ENCODE measurements around the gene CNTNAP2. TPM values are rescaled to one million over a fixed set of nuclear protein-coding genes. Genes with fewer than 3 reads are reported as not detected.

Gene CNTNAP2
- total and polyA plus RNA-seq, 2 of the 8 experiments (the other 6 are each of a cell fraction or from before 2014, with no cell fraction given): 27.9 to 71.0 TPM

DNA sequence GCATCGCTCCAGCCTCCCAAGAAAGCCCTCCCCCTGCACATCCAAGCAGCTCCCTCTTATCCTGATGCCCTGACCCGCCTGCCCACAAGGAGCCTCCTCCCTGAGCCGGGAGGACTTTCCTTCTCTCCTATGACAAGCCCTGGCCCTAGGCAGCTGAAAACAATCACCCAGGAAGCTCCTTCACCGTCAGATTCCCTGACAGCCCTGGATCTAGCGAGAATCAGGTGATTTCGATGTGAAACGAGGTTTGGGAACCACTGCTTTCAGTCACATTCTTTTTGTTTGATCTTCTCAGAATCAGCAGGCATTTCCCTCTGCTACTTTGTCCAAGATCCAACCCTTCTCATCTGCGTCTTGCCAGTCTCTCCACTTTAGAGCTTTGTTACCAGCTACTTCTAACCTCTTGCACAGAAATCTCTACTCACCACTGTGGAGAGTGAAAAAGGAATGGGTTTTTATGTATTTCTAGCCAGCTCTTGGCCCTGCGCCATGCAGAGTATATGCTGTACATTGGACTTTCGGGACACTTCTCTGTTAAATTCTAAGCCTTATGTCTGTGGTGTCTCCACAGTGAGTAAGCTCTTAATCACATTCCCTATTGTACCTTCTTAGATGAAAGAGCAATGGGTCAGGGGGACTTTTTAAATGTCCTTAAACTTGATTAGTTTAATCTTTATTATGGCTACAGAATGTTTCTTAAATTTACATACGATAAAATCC, 2220.8 kb downstream of the CNTNAP2 start:
- H4K20me1 ChIP-seq (replicated peaks in 1 of 2; ENCODE audit: control insufficient read depth in 1 of 2, insufficient read depth in 2 of 2, low read length in 2 of 2): no peaks in the 10 kb centered on the region
- no peak overlapping the region for H3K4ac ChIP-seq (replicated peaks; ENCODE audit: insufficient read length, low read depth, low read length)
- no peaks in the 10 kb centered on the region for H3K27me3 ChIP-seq (replicated peaks in 1 of 4; ENCODE audit: control insufficient read depth in 3 of 4, extremely low read depth in 1 of 4, insufficient read depth in 3 of 4, low read length in 3 of 4)
- H3K36me3 ChIP-seq (ENCODE audit: control insufficient read depth in 2 of 4, insufficient read depth in 4 of 4, low read length in 3 of 4): peaks cover 0 to 4% (median 0%) of the 10 kb centered on the region in 4 experiments; a peak in 1 of 8 replicates
- no peak overlapping the region for H2AK5ac ChIP-seq (ENCODE audit: low read depth, low read length)
- H3K27ac ChIP-seq (ENCODE audit: low read depth, low read length): no peak overlapping the region
- CTCF ChIA-PET (ENCODE audit: partially characterized antibody): interaction anchor here (1.0 to 1.3 kb wide), 3 partner anchors 47 to 230 kb away, joined by 3 to 4 read pairs (median 3); no protein-coding TSS in a partner anchor
- no peak overlapping the region for H3K14ac ChIP-seq (ENCODE audit: insufficient read length)
- peak overlapping the region; percentile 4; the same call in 1 of the 2 replicates for H2BK20ac ChIP-seq (ENCODE audit: low read length)
- H4K5ac ChIP-seq (ENCODE audit: insufficient read length, low read depth, low read length): no peak overlapping the region
- FAIRE-seq: peak; percentile 19
- H4K91ac ChIP-seq (replicated peaks; ENCODE audit: insufficient read length, low read length): peak overlapping the region; percentile 13
- H3K79me2 ChIP-seq (ENCODE audit: control insufficient read depth in 1 of 2, insufficient read depth in 2 of 2, low read length in 2 of 2): peaks cover 0 to 22% of the 10 kb centered on the region in 2 experiments; a peak in 3 of 4 replicates
- peak overlapping the region; percentile 91 for H2AFZ ChIP-seq (ENCODE audit: low read length)
- no peak overlapping the region; the same call in 1 of the 2 replicates for H2BK15ac ChIP-seq (ENCODE audit: low read length)
- H2BK12ac ChIP-seq (ENCODE audit: low read depth, low read length): 0 out of 2 replicates have a peak overlapping the region, but pooled peaks have one; percentile 41
- 0 out of 2 replicates have a peak, but pooled peaks cover 2% of the 10 kb centered on the region for H3K79me1 ChIP-seq (ENCODE audit: low read depth, low read length)
- TF ChIP-seq RXRA (IDR thresholded peaks at IDR 0.05; ENCODE audit: insufficient read depth, low read depth, low read length) (no peak), HDAC6 (IDR thresholded peaks at IDR 0.05; ENCODE audit: low read depth, low read length) (no peak), FOSL1 (IDR thresholded peaks at IDR 0.05; ENCODE audit: insufficient read depth, low read depth, low read length) (no peak), TAF1 (IDR thresholded peaks at IDR 0.05; ENCODE audit: low read depth, low read length) (no peak), KDM4A (IDR thresholded peaks at IDR 0.05; ENCODE audit: low read depth, low read length, severe bottlenecking) (no peak), POLR2AphosphoS5 (IDR thresholded peaks at IDR 0.05; ENCODE audit: low read depth, low read length) (no peak), BCL11A (IDR thresholded peaks at IDR 0.05; ENCODE audit: low read depth in 2 of 2, low read length in 2 of 2) (no peak), SIN3A (conservative IDR thresholded peaks at IDR 0.05 in 1 of 2, IDR thresholded peaks at IDR 0.05 in 1 of 2; ENCODE audit: low read depth in 1 of 2, low read length in 2 of 2) (no peak), SAP30 (IDR thresholded peaks at IDR 0.05; ENCODE audit: insufficient read depth, insufficient replicate concordance, low read length) (no peak), CHD1 (IDR thresholded peaks at IDR 0.05; ENCODE audit: low read depth, low read length) (no peak), SIRT6 (IDR thresholded peaks at IDR 0.05; ENCODE audit: low read length) (no peak)
- TF ChIP-seq, protein P1, sequence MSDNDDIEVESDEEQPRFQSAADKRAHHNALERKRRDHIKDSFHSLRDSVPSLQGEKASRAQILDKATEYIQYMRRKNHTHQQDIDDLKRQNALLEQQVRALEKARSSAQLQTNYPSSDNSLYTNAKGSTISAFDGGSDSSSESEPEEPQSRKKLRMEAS (IDR thresholded peaks at IDR 0.05): no peak
- no peak overlapping the region for H4K8ac ChIP-seq (ENCODE audit: extremely low read depth, insufficient read depth, low read length)
- no peak overlapping the region for H3K56ac ChIP-seq (replicated peaks; ENCODE audit: insufficient read length, low read depth, low read length)
- H3K23ac ChIP-seq (ENCODE audit: insufficient read length): no peak overlapping the region
- H3K18ac ChIP-seq (ENCODE audit: extremely low read depth, low read length): no peak overlapping the region; the same call in 1 of the 2 replicates
- POLR2A ChIA-PET (ENCODE audit: partially characterized antibody): no interaction called here
- no peaks in the 10 kb centered on the region for H3K9me3 ChIP-seq (ENCODE audit: insufficient read depth in 2 of 2, low read depth in 1 of 2, low read length in 1 of 2)
- H2BK5ac ChIP-seq (ENCODE audit: low read depth, low read length): no peak overlapping the region
- peaks cover 2 to 35% (median 27%) of the 10 kb centered on the region in 4 experiments; a peak in 5 of 7 replicates for H3K4me1 ChIP-seq (replicated peaks in 1 of 4; ENCODE audit: control insufficient read depth in 3 of 4, insufficient read depth in 4 of 4, low read length in 3 of 4)
- peaks cover 10% of the 10 kb centered on the region for H3K23me2 ChIP-seq (ENCODE audit: low read depth, low read length)
- no peak for DNase-seq (ENCODE audit: low read depth in 1 of 2, low spot score in 2 of 2)
- H3K4me2 ChIP-seq (ENCODE audit: insufficient read depth in 1 of 2, low read depth in 2 of 2, low read length in 2 of 2): peak overlapping the region in 1 of 2 experiments; percentile 51; a peak in 1 of 4 replicates
- WGBS, 2 experiments (ENCODE audit: extremely low coverage in 1 of 2, insufficient coverage in 1 of 2, insufficient read length in 1 of 2, insufficient replicate concordance in 2 of 2, low coverage in 1 of 2, low lambda C conversion rate in 2 of 2, missing lambda C conversion rate in 1 of 2): 46% methylated on average over 11 of the region's 11 CpGs; no CpG with 5 or more reads in 1 of the 2 experiments
- no peak overlapping the region; a peak in 1 of 8 replicates for H3K4me3 ChIP-seq (ENCODE audit: extremely low read depth in 1 of 4, insufficient read depth in 2 of 4, low read depth in 3 of 4, low read length in 4 of 4)
- H2BK120ac ChIP-seq (replicated peaks; ENCODE audit: low read depth, low read length): peak overlapping the region; percentile 1
- no peak overlapping the region for H3K9ac ChIP-seq (replicated peaks in 1 of 4; ENCODE audit: extremely low read depth in 1 of 4, low read depth in 3 of 4, low read length in 3 of 4)
